ENCODE data around the gene EPHB1. TPM values are rescaled to one million over a fixed set of nuclear protein-coding genes. Genes with fewer than 3 reads are reported as not detected.

The EPHB1 gene
- total and polyA plus RNA-seq, 2 experiments from 2014 or later = 0.43 to 0.81 TPM

DNA sequence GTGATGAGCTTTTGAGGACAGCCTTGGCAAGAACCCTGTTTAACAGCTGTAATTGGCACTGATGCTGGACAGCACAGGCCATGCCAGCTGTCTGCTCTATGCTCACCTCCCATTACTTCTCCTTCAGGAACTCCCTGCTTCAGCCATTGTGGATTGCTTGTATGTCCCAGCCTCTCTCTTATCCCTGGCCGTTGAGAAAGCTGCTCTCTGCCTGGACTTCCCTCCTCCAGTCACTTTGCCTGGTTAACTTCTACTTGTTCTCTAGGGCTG, 444.5 kb downstream of the EPHB1 start:
- H2AFZ ChIP-seq = no peak overlapping the region
- WGBS, 2 experiments (ENCODE audit: low coverage in 1 of 2, low lambda C conversion rate in 2 of 2, missing lambda C conversion rate in 2 of 2) = 5 to 6% methylated on average over 1 of the region's 1 CpG
- H4K20me1 ChIP-seq (ENCODE audit: insufficient read depth) = no peaks in the 10 kb centered on the region
- H3K9me3 ChIP-seq (ENCODE audit: low read depth) = no peaks in the 10 kb centered on the region
- no peak overlapping the region for H3K27ac ChIP-seq
- peak; percentile 2 for DNase-seq
- H3K79me2 ChIP-seq (ENCODE audit: insufficient read depth) = no peaks in the 10 kb centered on the region
- H3K4me2 ChIP-seq (ENCODE audit: unreplicated experiment) = no peak overlapping the region
- no peaks in the 10 kb centered on the region for H3K27me3 ChIP-seq (replicated peaks; ENCODE audit: insufficient read depth)
- no peak overlapping the region for H3K4me3 ChIP-seq
- TF ChIP-seq EZH2phosphoT487 (IDR thresholded peaks at IDR 0.05; ENCODE audit: insufficient read depth, low read depth) = no peak
- TF ChIP-seq EZH2 (IDR thresholded peaks at IDR 0.05; ENCODE audit: insufficient read depth, poor library complexity, severe bottlenecking) = no peak
- H3K4me1 ChIP-seq (ENCODE audit: insufficient read depth) = no peaks in the 10 kb centered on the region
- H3K9me2 ChIP-seq (ENCODE audit: insufficient read depth) = no peaks in the 10 kb centered on the region
- H3K9ac ChIP-seq = no peak overlapping the region
- in situ Hi-C loops (cut with MboI) = no loop called here
- H3K36me3 ChIP-seq (ENCODE audit: low read depth) = no peaks in the 10 kb centered on the region
- H3F3A ChIP-seq (ENCODE audit: insufficient read depth) = no peaks in the 10 kb centered on the region

DNA sequence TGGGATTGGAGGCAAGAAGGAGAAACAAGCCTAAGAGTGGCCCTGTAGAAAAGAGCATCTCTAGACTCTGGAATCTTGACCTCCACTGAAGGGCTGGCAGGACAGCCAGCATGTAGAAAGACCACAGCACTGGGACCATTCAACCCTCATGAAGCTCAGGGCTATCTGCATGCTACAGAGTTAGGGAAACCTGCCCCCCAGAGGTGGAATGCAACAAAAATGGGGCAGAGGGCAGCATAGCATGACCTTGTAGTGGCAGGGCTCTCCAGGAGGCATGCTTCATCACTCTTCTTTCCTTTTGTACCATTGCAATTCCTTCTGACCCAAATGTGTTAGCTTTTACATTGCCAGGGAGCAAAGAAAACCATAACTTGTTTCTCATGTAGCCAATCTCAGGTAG, 445.4 kb downstream of the EPHB1 start:
- no peaks in the 10 kb centered on the region for H4K20me1 ChIP-seq (ENCODE audit: insufficient read depth)
- H3F3A ChIP-seq (ENCODE audit: insufficient read depth) = no peaks in the 10 kb centered on the region
- H3K79me2 ChIP-seq (ENCODE audit: insufficient read depth) = no peaks in the 10 kb centered on the region
- H3K4me3 ChIP-seq = no peak overlapping the region
- H3K9me3 ChIP-seq (ENCODE audit: low read depth) = no peaks in the 10 kb centered on the region
- DNase-seq = no peak
- H3K36me3 ChIP-seq (ENCODE audit: low read depth) = no peaks in the 10 kb centered on the region
- H3K27ac ChIP-seq = no peak overlapping the region
- TF ChIP-seq EZH2phosphoT487 (IDR thresholded peaks at IDR 0.05; ENCODE audit: insufficient read depth, low read depth) (no peak), EZH2 (IDR thresholded peaks at IDR 0.05; ENCODE audit: insufficient read depth, poor library complexity, severe bottlenecking) (no peak)
- no peak overlapping the region for H3K4me2 ChIP-seq (ENCODE audit: unreplicated experiment)
- no peaks in the 10 kb centered on the region for H3K4me1 ChIP-seq (ENCODE audit: insufficient read depth)
- no peak overlapping the region for H3K9ac ChIP-seq
- H3K27me3 ChIP-seq (replicated peaks; ENCODE audit: insufficient read depth) = no peaks in the 10 kb centered on the region
- in situ Hi-C loops (cut with MboI) = no loop called here
- H2AFZ ChIP-seq = no peak overlapping the region
- H3K9me2 ChIP-seq (ENCODE audit: insufficient read depth) = no peaks in the 10 kb centered on the region

DNA sequence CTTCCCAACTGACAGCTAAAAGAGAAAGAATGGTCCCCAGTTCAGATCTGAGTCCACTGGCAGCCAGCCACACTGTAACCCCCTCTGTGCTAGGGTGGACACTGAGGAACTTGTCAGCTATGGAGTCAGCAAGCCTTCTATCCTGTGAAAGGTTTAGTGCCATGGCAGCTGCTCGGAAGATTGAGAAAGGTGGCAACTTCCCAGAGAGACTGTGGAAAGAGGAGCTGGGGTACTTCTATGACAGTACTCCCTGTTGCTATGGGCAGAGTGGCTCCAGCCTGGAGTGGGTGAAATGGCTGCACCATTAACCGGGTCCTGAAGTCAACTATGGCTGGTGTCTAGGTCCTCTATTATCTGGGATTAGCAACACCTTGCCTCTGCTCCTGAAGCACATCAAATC, 447.2 kb downstream of the EPHB1 start:
- Histone ChIP-seq H3K9me3 (ENCODE audit: low read depth) (no peaks in the 10 kb centered on the region), H3K9me2 (ENCODE audit: insufficient read depth) (no peaks in the 10 kb centered on the region), H3K27ac (no peak overlapping the region), H3K79me2 (ENCODE audit: insufficient read depth) (no peaks in the 10 kb centered on the region), H4K20me1 (ENCODE audit: insufficient read depth) (no peaks in the 10 kb centered on the region), H3K36me3 (ENCODE audit: low read depth) (no peaks in the 10 kb centered on the region), H3K4me2 (ENCODE audit: unreplicated experiment) (no peak overlapping the region), H2AFZ (no peak overlapping the region), H3K27me3 (replicated peaks; ENCODE audit: insufficient read depth) (no peaks in the 10 kb centered on the region), H3K9ac (no peak overlapping the region), H3K4me3 (no peak overlapping the region), H3F3A (ENCODE audit: insufficient read depth) (no peaks in the 10 kb centered on the region), H3K4me1 (ENCODE audit: insufficient read depth) (no peaks in the 10 kb centered on the region)
- in situ Hi-C loops (cut with MboI) = no loop called here
- no peak for DNase-seq
- TF ChIP-seq EZH2 (IDR thresholded peaks at IDR 0.05; ENCODE audit: insufficient read depth, poor library complexity, severe bottlenecking) (no peak), EZH2phosphoT487 (IDR thresholded peaks at IDR 0.05; ENCODE audit: insufficient read depth, low read depth) (no peak)
- WGBS, 2 experiments (ENCODE audit: low coverage in 1 of 2, low lambda C conversion rate in 2 of 2, missing lambda C conversion rate in 2 of 2) = 76 to 89% methylated on average over 2 of the region's 2 CpGs

DNA sequence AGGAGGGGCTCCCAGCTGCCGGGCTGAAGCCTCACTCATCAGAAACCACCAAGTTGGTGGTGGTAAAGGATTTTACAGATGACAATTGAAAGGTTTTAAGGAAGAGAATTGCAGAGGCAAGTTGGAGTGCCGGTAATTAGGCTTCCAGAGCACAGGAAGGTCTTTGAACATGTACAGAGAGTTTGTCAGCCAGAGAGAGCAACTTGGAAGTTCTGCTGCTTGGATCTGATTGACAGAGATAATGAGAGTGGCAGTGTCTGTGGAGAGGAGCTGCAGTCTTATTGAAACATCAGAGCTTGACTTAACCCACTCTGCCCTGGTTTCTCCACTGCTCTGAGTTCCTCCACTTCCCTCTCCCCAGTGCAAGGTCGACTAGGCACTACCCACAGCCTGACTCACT, 448.6 kb downstream of the EPHB1 start:
- no peak for TF ChIP-seq EZH2 (IDR thresholded peaks at IDR 0.05; ENCODE audit: insufficient read depth, poor library complexity, severe bottlenecking)
- TF ChIP-seq EZH2phosphoT487 (IDR thresholded peaks at IDR 0.05; ENCODE audit: insufficient read depth, low read depth) = no peak
- 57 to 69% methylated on average over 3 of the region's 3 CpGs for WGBS, 2 experiments (ENCODE audit: low coverage in 1 of 2, low lambda C conversion rate in 2 of 2, missing lambda C conversion rate in 2 of 2)

DNA sequence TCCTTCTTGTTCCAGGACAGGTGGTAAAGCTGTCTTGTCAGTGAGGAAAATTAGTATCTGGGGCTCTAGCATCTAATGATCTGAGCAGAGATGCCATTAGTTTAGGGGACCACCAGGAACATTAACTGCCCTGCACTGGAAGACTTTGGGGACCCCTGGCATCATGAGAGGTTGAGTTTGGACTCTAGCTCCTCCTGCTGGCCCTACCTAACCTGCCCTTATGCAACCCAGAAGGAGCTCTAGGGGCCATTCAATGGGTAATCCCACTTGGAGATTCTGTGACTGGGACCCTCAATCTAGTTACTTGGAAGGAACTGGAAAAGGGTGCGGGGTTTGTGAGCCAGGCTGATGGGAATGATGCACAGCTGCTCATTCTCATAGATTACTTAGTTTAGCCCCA, 451.0 kb downstream of the EPHB1 start:
- Histone ChIP-seq H3K4me3 (no peak overlapping the region), H3K79me2 (ENCODE audit: insufficient read depth) (no peaks in the 10 kb centered on the region), H2AFZ (no peak overlapping the region), H3K9ac (no peak overlapping the region), H3K36me3 (ENCODE audit: low read depth) (no peaks in the 10 kb centered on the region), H3K9me3 (ENCODE audit: low read depth) (no peaks in the 10 kb centered on the region), H3K27ac (no peak overlapping the region), H3K9me2 (ENCODE audit: insufficient read depth) (no peaks in the 10 kb centered on the region), H3K27me3 (replicated peaks; ENCODE audit: insufficient read depth) (no peaks in the 10 kb centered on the region), H4K20me1 (ENCODE audit: insufficient read depth) (0 out of 2 replicates have a peak, but pooled peaks cover 3% of the 10 kb centered on the region), H3F3A (ENCODE audit: insufficient read depth) (no peaks in the 10 kb centered on the region), H3K4me2 (ENCODE audit: unreplicated experiment) (no peak overlapping the region), H3K4me1 (ENCODE audit: insufficient read depth) (no peaks in the 10 kb centered on the region)
- DNase-seq = no peak
- in situ Hi-C loops (cut with MboI) = no loop called here
- 79 to 82% methylated on average over 1 of the region's 1 CpG for WGBS, 2 experiments (ENCODE audit: low coverage in 1 of 2, low lambda C conversion rate in 2 of 2, missing lambda C conversion rate in 2 of 2)
- TF ChIP-seq EZH2 (IDR thresholded peaks at IDR 0.05; ENCODE audit: insufficient read depth, poor library complexity, severe bottlenecking) = no peak
- TF ChIP-seq EZH2phosphoT487 (IDR thresholded peaks at IDR 0.05; ENCODE audit: insufficient read depth, low read depth) = no peak

More for the DNA sequence above, 448.6 kb downstream of the EPHB1 start:
- Histone ChIP-seq H3K4me3 (no peak overlapping the region), H3K27me3 (replicated peaks; ENCODE audit: insufficient read depth) (no peaks in the 10 kb centered on the region), H3K4me2 (ENCODE audit: unreplicated experiment) (no peak overlapping the region), H3K9me3 (ENCODE audit: low read depth) (no peaks in the 10 kb centered on the region), H3K27ac (no peak overlapping the region), H3K79me2 (ENCODE audit: insufficient read depth) (no peaks in the 10 kb centered on the region), H3K4me1 (ENCODE audit: insufficient read depth) (no peaks in the 10 kb centered on the region), H3F3A (ENCODE audit: insufficient read depth) (no peaks in the 10 kb centered on the region), H3K9ac (no peak overlapping the region), H2AFZ (no peak overlapping the region), H3K36me3 (ENCODE audit: low read depth) (no peaks in the 10 kb centered on the region), H4K20me1 (ENCODE audit: insufficient read depth) (0 out of 2 replicates have a peak, but pooled peaks cover 3% of the 10 kb centered on the region), H3K9me2 (ENCODE audit: insufficient read depth) (no peaks in the 10 kb centered on the region)
- no peak for DNase-seq
- in situ Hi-C loops (cut with MboI) = no loop called here
